ENCODE results near the gene FRMD5.

DNA sequence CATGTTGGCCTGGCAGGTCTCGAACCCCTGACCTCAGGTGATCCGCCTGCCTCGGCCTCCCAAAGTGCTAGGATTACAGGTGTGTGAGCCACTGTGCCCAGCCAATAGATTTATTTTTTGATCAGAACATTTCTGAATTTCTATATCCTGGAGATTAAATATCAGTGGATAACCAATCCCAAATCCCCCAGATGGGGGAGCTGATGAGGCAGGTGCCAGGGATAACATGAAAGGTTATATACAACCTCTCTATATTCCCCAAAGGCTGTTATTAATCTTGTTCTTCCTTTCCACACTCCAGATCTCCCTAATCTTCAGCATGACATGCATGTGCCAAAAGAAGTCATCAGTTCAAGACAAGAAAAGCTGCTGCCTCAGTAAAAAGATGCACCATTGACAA lies 256.0 kb downstream of the FRMD5 start:
- no peak for TF ChIP-seq EZH2 (IDR thresholded peaks at IDR 0.05)
- no peak for TF ChIP-seq POLR2AphosphoS5 (IDR thresholded peaks at IDR 0.05; ENCODE audit: borderline replicate concordance, low read depth, low read length)
- TF ChIP-seq FOXP2 (optimal IDR thresholded peaks at IDR 0.05; ENCODE audit: control extremely low read depth, extremely low read length, insufficient read depth): no peak
